Tibial nerve (tissue), 4 donors: ENCODE results near the gene ADAMTS8.

Source experiments
- CTCF ChIP-seq, 5 experiments: fragments of 200-600 bp in 3 of 5; fragments of 450-650 bp in 2 of 5; sonication (generic) in 3 of 5; IDR thresholded peaks; one replicate each; pipeline ENCODE4 v1.5.1; 2016 to 2019; ENCODE audit warnings: antibody characterized with exemption in 5 of 5, mild to moderate bottlenecking in 3 of 5, moderate library complexity in 2 of 5
- EP300 ChIP-seq, 2 donors: sonication (generic); formaldehyde crosslinking; IDR thresholded peaks; one replicate each; pipeline ENCODE4 v1.6.1; 2017; ENCODE audit warnings: antibody characterized with exemption in 2 of 2, mild to moderate bottlenecking in 1 of 2

- no peak for TF ChIP-seq CTCF (IDR thresholded peaks at IDR 0.05)
- no peak for TF ChIP-seq EP300 (IDR thresholded peaks at IDR 0.05)
Measured at GRCh38 chr11:130474637-130475400, 46.4 kb upstream of the ADAMTS8 start.
